Measurements from ENCODE around the gene ANO1. TPM values are rescaled to one million over a fixed set of nuclear protein-coding genes. Genes with fewer than 3 reads are reported as not detected.

The ANO1 gene
- total and polyA plus RNA-seq, 2 donors (not counting 1 experiment from before 2014, with no cell fraction given): not detected

GRCh38 chr11:70183032-70183431, 104.9 kb downstream of the ANO1 start:
- intact Hi-C loops (cut with micrococcal nuclease): no loop called here
- DNase-seq (no peak), ATAC-seq (ENCODE audit: low read depth) (no peak)
- Histone ChIP-seq H3K27me3 (replicated peaks in 1 of 4; ENCODE audit: control extremely low read depth in 1 of 4, control insufficient read depth in 3 of 4, insufficient read depth in 4 of 4, low read length in 3 of 4) (peaks cover 0 to 4% (median 0%) of the 10 kb centered on the region in 4 experiments), H3K4me1 (ENCODE audit: control insufficient read depth in 2 of 2, insufficient read depth in 2 of 2, low read length in 2 of 2) (no peaks in the 10 kb centered on the region), H3K9ac (ENCODE audit: low read length) (no peak overlapping the region), H3K79me2 (ENCODE audit: control insufficient read depth, insufficient read depth, low read length) (no peaks in the 10 kb centered on the region), H3K4me2 (replicated peaks; ENCODE audit: low read depth, low read length, poor library complexity, severe bottlenecking) (no peak overlapping the region), H2AFZ (ENCODE audit: insufficient read depth, low read depth, low read length, poor library complexity, severe bottlenecking) (no peak overlapping the region), H3K27ac (ENCODE audit: low read length in 2 of 2) (no peak overlapping the region), H3K4me3 (ENCODE audit: control extremely low read depth in 1 of 5, extremely low read depth in 1 of 5, insufficient read depth in 1 of 5, low read depth in 2 of 5, low read length in 4 of 5) (no peak overlapping the region), H3K36me3 (replicated peaks in 1 of 2; ENCODE audit: control extremely low read depth in 1 of 2, control insufficient read depth in 1 of 2, extremely low read depth in 1 of 2, insufficient read depth in 2 of 2, low read length in 1 of 2) (no peaks in the 10 kb centered on the region), H4K20me1 (ENCODE audit: control insufficient read depth, insufficient read depth, low read length, poor library complexity, severe bottlenecking) (no peaks in the 10 kb centered on the region), H3K9me3 (ENCODE audit: control extremely low read depth in 1 of 3, control insufficient read depth in 2 of 3, insufficient read depth in 1 of 3, low read length in 2 of 3) (peaks cover 0 to 9% (median 0%) of the 10 kb centered on the region in 3 donors)
- Mint-ChIP-seq H3K27ac (no peak overlapping the region), H3K4me1 (no peaks in the 10 kb centered on the region), H3K4me3 (no peak overlapping the region), H3K27me3 (peaks cover 3% of the 10 kb centered on the region), H3K9me3 (ENCODE audit: insufficient read depth) (no peaks in the 10 kb centered on the region)
- no peak for TF ChIP-seq EZH2 (IDR thresholded peaks at IDR 0.05; ENCODE audit: borderline replicate concordance, insufficient read depth, low read depth, low read length, poor library complexity, severe bottlenecking)
- no CpG with 5 or more reads among the region's 1 CpG for WGBS (ENCODE audit: insufficient coverage)
- POLR2A ChIA-PET: no interaction called here
- CTCF ChIA-PET: interaction anchor here (0.8 kb wide), 1 partner anchor 13 kb away, joined by 3 read pairs; no protein-coding TSS in a partner anchor

GRCh38 chr11:70183483-70184176, 105.5 kb downstream of the ANO1 start:
- H3K4me1 Mint-ChIP-seq: no peaks in the 10 kb centered on the region
- H3K9me3 Mint-ChIP-seq (ENCODE audit: insufficient read depth): no peaks in the 10 kb centered on the region
- Histone ChIP-seq H3K79me2 (ENCODE audit: control insufficient read depth, insufficient read depth, low read length) (no peaks in the 10 kb centered on the region), H3K9ac (ENCODE audit: low read length) (no peak overlapping the region), H3K36me3 (replicated peaks in 1 of 2; ENCODE audit: control extremely low read depth in 1 of 2, control insufficient read depth in 1 of 2, extremely low read depth in 1 of 2, insufficient read depth in 2 of 2, low read length in 1 of 2) (no peaks in the 10 kb centered on the region), H3K4me3 (ENCODE audit: control extremely low read depth in 1 of 5, extremely low read depth in 1 of 5, insufficient read depth in 1 of 5, low read depth in 2 of 5, low read length in 4 of 5) (no peak overlapping the region), H3K9me3 (ENCODE audit: control extremely low read depth in 1 of 3, control insufficient read depth in 2 of 3, insufficient read depth in 1 of 3, low read length in 2 of 3) (peaks cover 0 to 9% (median 0%) of the 10 kb centered on the region in 3 donors), H2AFZ (ENCODE audit: insufficient read depth, low read depth, low read length, poor library complexity, severe bottlenecking) (no peak overlapping the region), H3K4me2 (replicated peaks; ENCODE audit: low read depth, low read length, poor library complexity, severe bottlenecking) (no peak overlapping the region), H3K27ac (ENCODE audit: low read length in 2 of 2) (no peak overlapping the region), H3K27me3 (replicated peaks in 1 of 4; ENCODE audit: control extremely low read depth in 1 of 4, control insufficient read depth in 3 of 4, insufficient read depth in 4 of 4, low read length in 3 of 4) (peaks cover 0 to 4% (median 0%) of the 10 kb centered on the region in 4 experiments), H3K4me1 (ENCODE audit: control insufficient read depth in 2 of 2, insufficient read depth in 2 of 2, low read length in 2 of 2) (no peaks in the 10 kb centered on the region), H4K20me1 (ENCODE audit: control insufficient read depth, insufficient read depth, low read length, poor library complexity, severe bottlenecking) (no peaks in the 10 kb centered on the region)
- no peak overlapping the region for H3K27ac Mint-ChIP-seq
- TF ChIP-seq CTCF (IDR thresholded peaks at IDR 0.05) (no peak), EZH2 (IDR thresholded peaks at IDR 0.05; ENCODE audit: borderline replicate concordance, insufficient read depth, low read depth, low read length, poor library complexity, severe bottlenecking) (no peak)
- 67% methylated on average over 10 of the region's 11 CpGs for WGBS (ENCODE audit: insufficient coverage)
- DNase-seq: no peak
- ChIA-PET POLR2A (no interaction called here), CTCF (interaction anchor here (0.8 kb wide), 2 partner anchors 12 to 13 kb away, joined by 3 read pairs; no protein-coding TSS in a partner anchor)
- no peak overlapping the region for H3K4me3 Mint-ChIP-seq
- ATAC-seq (ENCODE audit: low read depth): no peak
- intact Hi-C loops (cut with micrococcal nuclease): no loop called here
- H3K27me3 Mint-ChIP-seq: peaks cover 3% of the 10 kb centered on the region

Measured in B cell (primary cell).